KMS-11 (cell line): ENCODE results near the gene HADHB.

Source experiments
- H2AFZ ChIP-seq: fragments of 200-600 bp; sonication (generic); 2 replicates; pipeline ENCODE4 v1.6.1; 2016; ENCODE audit warnings: antibody characterized with exemption, mixed run types, low read depth
- H3K27ac ChIP-seq: fragments of 200-600 bp; sonication (generic); 2 replicates; pipeline ENCODE4 v1.6.1; 2016; ENCODE audit warnings: mild to moderate bottlenecking, mixed run types
- H3K27me3 ChIP-seq: fragments of 200-600 bp; sonication (generic); 2 replicates; pipeline ENCODE4 v1.6.1; 2017; ENCODE audit warnings: mild to moderate bottlenecking, low read depth, mixed run types, moderate library complexity; ENCODE audit not compliant: insufficient read depth
- H3K36me3 ChIP-seq: fragments of 200-600 bp; sonication (generic); 2 replicates; pipeline ENCODE4 v1.6.1; 2017; ENCODE audit warnings: mild to moderate bottlenecking, mixed run types; ENCODE audit not compliant: insufficient read depth
- H3K4me1 ChIP-seq: fragments of 200-600 bp; sonication (generic); 2 replicates; pipeline ENCODE4 v1.6.1; 2016; ENCODE audit warnings: mild to moderate bottlenecking, low read depth, mixed run types; ENCODE audit not compliant: poor library complexity, severe bottlenecking
- H3K4me2 ChIP-seq: fragments of 200-600 bp; sonication (generic); 2 replicates; pipeline ENCODE4 v1.7.0; 2016; ENCODE audit warnings: mild to moderate bottlenecking, mixed run types
- H3K4me3 ChIP-seq: fragments of 200-600 bp; sonication (generic); IDR thresholded peaks from 2 replicates; pipeline ENCODE4 v1.6.1; 2017; ENCODE audit warnings: low read depth, low read length, mixed read lengths; ENCODE audit not compliant: insufficient read depth
- H3K79me2 ChIP-seq: fragments of 200-600 bp; sonication (generic); 2 replicates; pipeline ENCODE4 v1.6.1; 2016; ENCODE audit warnings: low read depth, mixed run types; ENCODE audit not compliant: insufficient read depth
- H3K9ac ChIP-seq: fragments of 200-600 bp; sonication (generic); 2 replicates; pipeline ENCODE4 v1.6.1; 2016; ENCODE audit warnings: mild to moderate bottlenecking, mixed run types
- H4K20me1 ChIP-seq: fragments of 200-600 bp; sonication (generic); 2 replicates; pipeline ENCODE4 v1.6.1; 2016; ENCODE audit warnings: mild to moderate bottlenecking, mixed run types; ENCODE audit not compliant: insufficient read depth
- CTCF ChIP-seq: fragments of 200-600 bp; sonication (generic); conservative IDR thresholded peaks from 2 replicates; pipeline ENCODE4 v1.6.1; 2017; ENCODE audit warnings: low read depth, mild to moderate bottlenecking, antibody characterized with exemption, low read length, moderate library complexity, mixed read lengths

The HADHB gene

GRCh38 chr2:26202981-26203490 lies 41.7 kb upstream of the HADHB start:
- Histone ChIP-seq H3K4me3 (no peak overlapping the region), H3K27me3 (no peaks in the 10 kb centered on the region), H3K4me2 (no peak overlapping the region), H2AFZ (no peak overlapping the region), H3K9ac (no peak overlapping the region), H3K36me3 (no peaks in the 10 kb centered on the region; the same call in 1 of the 2 replicates), H3K4me1 (no peaks in the 10 kb centered on the region), H3K79me2 (no peaks in the 10 kb centered on the region), H3K27ac (no peak overlapping the region), H4K20me1 (no peaks in the 10 kb centered on the region)
- no peak for TF ChIP-seq CTCF

- Histone ChIP-seq H3K36me3 (no peaks in the 10 kb centered on the region), H3K4me1 (no peaks in the 10 kb centered on the region), H3K4me2 (no peak overlapping the region), H3K9ac (no peak overlapping the region), H4K20me1 (no peaks in the 10 kb centered on the region), H2AFZ (no peak overlapping the region), H3K79me2 (no peaks in the 10 kb centered on the region), H3K27ac (no peak overlapping the region), H3K27me3 (no peaks in the 10 kb centered on the region), H3K4me3 (no peak overlapping the region)
- no peak for TF ChIP-seq CTCF
Measured at GRCh38 chr2:26203906-26204305, 40.8 kb upstream of the HADHB start.

DNA sequence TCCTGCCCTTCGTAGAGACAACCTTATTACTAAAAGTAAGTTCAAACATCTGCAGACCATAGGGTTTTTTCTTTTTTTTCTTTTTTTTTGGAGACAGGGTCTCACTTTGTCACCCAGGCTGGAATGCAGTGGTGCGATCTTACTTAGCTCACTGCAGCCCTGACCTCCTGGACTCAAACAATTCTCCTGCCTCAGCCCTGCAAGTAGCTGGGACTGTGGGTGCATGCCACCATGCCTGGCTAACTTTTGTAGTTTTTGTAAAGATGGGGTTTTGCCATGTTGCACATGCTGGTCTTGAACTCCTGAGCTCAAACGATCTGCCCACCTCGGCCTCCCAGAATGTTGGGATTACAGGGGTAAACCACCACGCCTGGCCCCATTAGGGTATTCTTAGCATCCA lies 32.7 kb upstream of the HADHB start:
- H2AFZ ChIP-seq, result no peak overlapping the region
- H3K4me2 ChIP-seq, result no peak overlapping the region
- H3K79me2 ChIP-seq, result no peaks in the 10 kb centered on the region
- H3K4me1 ChIP-seq, result no peaks in the 10 kb centered on the region
- H3K27me3 ChIP-seq, result no peaks in the 10 kb centered on the region
- no peak overlapping the region for H3K27ac ChIP-seq
- no peak overlapping the region for H3K4me3 ChIP-seq
- no peak for TF ChIP-seq CTCF
- no peaks in the 10 kb centered on the region for H4K20me1 ChIP-seq
- no peak overlapping the region for H3K9ac ChIP-seq
- H3K36me3 ChIP-seq, result peaks cover 7% of the 10 kb centered on the region; the same call in 1 of the 2 replicates

- H3K4me1 ChIP-seq, result no peaks in the 10 kb centered on the region
- TF ChIP-seq CTCF, result no peak
- peaks cover 7% of the 10 kb centered on the region; the same call in 1 of the 2 replicates for H3K36me3 ChIP-seq
- H3K4me2 ChIP-seq, result no peak overlapping the region
- no peak overlapping the region for H2AFZ ChIP-seq
- H3K27ac ChIP-seq, result no peak overlapping the region
- no peak overlapping the region for H3K9ac ChIP-seq
- no peaks in the 10 kb centered on the region for H3K27me3 ChIP-seq
- H3K4me3 ChIP-seq, result no peak overlapping the region
- no peaks in the 10 kb centered on the region for H3K79me2 ChIP-seq
- no peaks in the 10 kb centered on the region for H4K20me1 ChIP-seq
Measured at GRCh38 chr2:26214759-26215158, 30.0 kb upstream of the HADHB start.
